ENCODE measurements around the gene GPRIN1.
"Not testable (repeated sequence)": the region's sequence is repeated elsewhere in the genome, so short reads cannot be mapped to it uniquely, and the experiment has no call there.

Gene GPRIN1

DNA sequence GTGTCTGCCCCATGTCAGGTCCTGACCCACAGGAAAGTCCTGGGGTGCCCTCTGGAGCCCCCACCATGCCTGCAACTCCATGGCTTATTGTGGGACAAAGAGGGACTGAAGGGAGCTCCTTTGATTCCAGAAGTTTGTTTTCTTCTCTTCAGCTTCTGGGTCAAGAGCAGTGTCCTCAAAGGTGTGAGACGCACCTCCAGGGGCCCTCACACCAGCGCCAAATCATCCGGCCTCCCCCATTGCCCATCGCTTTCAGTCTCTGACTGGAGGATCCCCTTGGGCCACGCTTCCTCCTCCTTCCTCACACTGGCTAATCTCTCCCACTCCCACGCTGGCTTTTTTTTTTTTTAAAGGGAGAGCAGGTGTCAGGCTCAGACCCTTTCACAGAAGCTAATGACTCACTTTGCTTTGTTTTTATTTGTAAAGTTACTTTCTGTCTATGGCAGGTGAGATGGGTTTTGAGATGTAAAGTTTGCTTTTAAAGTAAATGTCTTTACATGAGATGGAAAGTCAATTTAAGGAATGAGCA lies 44.1 kb downstream of the GPRIN1 start:
- DNase-seq = no peak

DNA sequence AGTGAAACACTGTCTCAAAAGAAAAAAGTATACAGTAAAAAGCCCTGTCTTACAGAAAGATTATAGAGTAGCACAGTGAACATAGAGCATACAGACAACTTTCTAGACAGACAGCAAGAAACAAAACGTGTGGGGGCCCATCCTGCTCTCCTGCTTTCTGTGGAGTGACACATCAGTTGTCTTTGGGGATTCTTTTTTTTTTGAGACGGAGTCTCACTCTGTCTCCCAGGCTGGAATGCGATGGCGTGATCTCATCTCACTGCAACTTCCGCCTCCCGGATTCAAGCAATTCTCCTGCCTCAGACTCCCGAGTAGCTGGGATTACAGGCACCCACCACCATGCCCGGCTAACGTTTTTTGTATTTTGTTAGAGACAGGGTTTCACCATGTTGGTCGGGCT lies 46.0 kb downstream of the GPRIN1 start:
- DNase-seq = no peak

DNA sequence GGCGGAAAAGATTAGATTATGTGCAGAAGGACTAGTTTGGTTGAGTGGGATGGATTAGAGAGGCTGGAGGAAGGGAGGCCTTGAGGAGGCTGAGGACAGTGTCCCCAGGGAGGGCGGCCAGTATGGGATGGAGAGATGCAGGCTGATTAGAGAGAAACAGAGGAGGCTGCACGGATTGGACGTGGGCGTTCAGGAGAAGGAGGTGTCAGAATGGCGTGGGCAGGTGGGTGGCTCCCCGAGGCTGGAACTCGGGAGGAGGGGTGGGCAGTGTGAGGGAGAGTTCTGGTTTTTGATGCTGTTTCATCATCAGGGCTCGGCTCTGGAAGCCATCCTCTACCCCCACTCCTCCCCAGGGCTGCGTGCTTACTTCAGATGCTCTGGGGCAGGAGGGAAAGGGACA lies 47.8 kb downstream of the GPRIN1 start:
- DNase-seq = no peak

DNA sequence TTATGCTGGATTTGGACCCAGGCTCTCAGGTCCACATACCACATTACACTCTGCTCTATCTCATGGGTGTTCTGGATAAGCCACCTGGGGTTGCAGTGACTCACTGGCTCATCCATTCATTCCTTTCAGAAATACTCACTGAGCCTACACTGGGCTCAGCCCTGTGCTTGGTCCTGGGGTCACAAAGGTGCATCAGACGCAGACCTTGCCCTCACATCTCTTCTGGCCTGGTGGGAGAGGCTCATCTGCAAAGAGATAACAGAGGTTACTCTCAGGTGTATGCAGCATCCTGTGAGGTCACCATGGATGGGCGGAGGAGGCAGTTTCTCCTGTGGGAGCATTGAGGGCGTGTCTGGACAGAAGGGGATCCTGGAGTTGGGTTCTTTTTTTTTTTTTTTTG lies 48.7 kb downstream of the GPRIN1 start:
- no peak for DNase-seq

DNA sequence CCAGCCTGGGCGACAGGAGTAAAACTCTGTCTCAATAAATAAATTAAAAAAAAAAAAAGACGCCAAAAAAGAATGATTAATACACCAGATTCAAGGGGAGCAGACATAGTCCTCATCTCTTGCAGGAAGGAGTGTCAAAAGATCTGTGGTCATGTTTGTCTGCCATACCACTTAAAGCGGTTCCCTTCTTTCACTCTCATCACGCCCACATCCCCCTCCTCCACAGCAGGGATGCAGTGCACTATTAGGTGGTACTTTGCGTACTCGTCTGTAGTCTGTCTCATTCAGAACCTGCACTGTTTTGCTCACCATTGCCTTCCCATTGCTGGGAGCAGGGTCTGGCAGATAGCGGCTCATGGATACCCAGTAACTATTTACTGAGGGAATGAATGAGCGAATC lies 49.6 kb downstream of the GPRIN1 start:
- DNase-seq = no peak

DNA sequence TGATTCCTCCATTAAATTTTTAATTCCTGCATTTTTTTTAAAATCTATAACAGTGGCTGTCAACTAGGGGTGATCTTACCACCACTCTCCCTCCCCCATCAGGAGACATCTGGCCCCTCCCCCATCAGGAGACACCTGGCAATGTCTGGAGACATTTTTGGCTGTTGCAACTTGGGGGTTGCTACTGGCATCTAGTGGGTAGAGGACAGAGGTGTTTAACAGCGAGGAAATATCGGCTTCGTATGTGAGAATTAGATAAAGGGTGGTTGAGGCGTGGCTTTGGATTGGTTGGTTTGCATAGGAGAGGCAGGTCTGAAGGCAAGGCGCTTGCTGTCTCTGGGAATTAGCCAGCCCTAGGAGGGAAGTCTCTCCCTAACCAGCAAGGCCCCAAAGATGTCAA lies 50.3 kb downstream of the GPRIN1 start:
- DNase-seq = no peak

DNA sequence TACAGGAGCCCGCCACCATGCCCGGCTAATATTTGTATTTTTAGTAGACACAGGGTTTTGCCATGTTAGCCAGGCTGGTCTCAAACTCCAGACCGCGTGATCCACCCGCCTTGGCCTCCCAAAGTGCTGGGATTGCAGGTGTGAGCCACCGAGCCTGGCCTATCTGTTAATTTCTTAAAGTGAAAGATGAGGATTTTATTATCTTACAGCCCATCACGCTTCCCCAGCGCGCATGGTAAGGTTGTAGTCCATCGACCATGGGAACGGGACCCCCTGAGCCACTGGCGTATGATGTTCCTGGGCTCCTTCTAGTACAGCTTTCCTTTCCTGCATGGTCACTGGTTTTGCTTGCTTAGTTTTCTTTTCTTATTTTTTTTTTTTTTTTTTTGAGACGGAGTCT lies 52.1 kb downstream of the GPRIN1 start:
- DNase-seq = no peak

DNA sequence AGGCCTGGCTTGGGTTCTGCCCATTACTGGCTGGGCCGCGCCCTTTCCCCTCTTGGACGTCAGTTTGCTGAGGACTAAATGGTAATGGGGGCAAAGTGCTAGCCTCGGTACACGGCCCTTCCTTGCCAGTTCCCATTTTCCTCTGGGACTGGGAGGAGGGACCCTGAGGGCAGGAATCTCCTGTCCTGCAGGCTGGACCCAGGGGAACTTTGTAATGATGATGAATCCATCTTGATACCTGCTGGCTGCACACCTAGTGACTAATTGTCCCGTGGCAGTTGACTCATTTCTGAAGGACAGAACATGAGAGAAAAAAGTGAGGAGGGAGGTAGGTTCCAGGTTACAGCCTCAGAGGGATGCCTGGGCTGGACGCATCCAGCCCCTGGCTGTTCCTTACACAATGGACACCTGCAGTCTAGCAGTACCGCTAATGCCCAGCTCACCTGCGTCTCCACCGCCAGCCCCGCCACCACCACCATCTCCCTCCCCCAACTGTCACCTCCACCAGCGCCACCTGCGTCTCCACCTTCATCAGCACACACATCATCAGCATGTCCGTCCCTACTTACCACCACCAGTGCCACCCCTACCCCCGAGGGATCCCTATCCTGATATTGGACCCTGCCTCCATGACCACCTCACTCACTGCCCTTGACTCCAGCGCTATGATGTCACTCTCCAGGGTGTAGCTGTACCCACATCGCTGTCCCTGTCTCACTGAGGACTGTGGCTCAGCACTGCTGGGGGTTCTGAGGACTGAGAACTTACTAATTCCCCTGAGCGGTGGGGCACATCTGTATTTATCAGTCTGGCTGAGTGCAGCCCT lies 56.5 kb downstream of the GPRIN1 start:
- DNase-seq = no peak

DNA sequence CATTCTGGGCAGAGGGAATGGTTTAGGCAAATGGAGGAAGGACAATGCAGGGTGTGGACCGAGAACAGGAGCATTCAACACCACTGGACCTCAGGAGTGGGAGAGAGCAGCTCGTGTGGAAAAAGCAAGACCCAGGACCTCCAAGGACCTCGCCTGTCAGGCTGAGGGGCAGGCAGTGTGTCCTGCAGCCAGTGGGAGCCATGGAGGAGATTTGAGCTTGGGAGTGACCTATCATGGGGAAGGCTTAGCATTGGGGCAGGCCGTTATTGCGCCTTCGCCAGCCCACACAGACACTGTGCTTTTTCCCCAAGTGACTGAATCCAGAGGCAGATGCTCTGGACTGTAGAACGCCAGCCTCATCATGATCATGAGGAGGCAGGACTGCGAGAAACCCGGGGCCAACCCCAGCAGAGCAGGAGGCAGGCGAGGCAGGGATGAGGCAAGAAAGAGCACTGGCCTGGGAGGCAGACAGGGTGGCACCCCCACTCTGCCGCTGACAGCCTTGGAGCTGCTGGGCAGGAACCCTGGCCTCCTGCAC lies 57.6 kb downstream of the GPRIN1 start:
- DNase-seq = no peak

DNA sequence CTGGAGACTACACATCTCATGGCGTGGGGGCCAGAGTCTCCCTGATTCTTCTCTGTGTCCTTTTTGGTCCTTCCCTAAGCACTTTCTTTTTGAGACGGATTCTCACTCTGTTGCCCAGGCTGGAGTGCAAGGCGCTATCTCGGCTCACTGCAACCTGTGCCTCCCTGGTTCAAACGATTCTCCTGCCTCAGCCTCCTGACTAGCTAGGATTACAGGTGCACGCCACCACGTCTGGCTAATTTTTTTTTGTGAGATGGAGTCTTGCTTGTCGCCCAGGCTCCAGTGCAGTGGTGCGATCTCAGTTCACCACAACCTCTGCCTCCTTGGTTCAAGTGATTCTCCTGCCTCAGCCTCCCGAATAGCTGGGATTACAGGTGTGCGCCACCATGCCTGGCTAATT lies 59.0 kb downstream of the GPRIN1 start:
- DNase-seq = not testable (repeated sequence)

DNA sequence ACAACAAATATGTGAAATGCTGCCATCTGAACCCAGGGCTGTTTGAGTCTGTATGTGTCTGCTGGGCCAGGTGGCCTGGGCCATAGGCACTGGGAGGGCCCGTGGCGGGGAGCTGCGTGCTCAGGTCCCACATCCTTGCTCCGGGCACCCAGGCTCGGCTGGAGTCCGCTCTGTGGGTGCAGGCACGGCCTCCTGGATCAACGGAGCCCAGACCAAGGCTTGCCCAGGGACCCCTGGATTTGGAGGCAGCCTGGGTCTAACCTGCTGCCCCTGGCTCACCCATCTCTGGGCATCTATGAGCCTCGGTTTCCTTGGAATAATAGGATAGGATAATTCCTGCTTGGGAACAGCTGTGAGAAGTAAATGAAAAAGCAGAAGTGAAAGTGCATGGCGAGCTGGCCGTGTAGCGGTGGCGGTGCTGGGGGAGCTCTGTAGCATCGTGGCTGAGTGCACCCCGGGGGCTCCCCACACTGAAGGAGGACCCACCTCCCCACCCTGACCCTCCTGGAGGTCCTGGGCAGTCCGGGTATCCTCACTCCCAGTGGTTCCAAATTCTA lies 59.6 kb downstream of the GPRIN1 start:
- DNase-seq = no peak

DNA sequence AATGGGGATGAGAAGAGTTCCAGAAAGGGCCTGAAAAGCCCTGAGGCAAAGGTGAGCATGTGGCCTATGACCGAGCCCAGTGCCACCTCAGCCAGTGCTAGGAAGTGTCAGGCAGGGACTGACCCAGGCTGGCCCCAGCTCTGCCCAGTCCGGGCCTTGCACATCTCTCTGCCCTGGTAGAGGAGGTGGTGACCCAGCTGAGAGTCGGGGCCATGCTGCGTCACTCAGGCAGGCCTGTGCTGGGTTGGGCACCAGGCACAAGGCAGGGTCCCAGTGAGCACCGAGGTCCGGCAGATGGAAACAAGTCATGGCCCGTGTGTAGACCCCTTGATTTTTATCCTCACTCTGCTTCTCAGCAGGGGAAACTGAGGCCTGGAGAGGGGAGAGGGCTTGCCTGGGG lies 60.1 kb downstream of the GPRIN1 start:
- no peak for DNase-seq

DNA sequence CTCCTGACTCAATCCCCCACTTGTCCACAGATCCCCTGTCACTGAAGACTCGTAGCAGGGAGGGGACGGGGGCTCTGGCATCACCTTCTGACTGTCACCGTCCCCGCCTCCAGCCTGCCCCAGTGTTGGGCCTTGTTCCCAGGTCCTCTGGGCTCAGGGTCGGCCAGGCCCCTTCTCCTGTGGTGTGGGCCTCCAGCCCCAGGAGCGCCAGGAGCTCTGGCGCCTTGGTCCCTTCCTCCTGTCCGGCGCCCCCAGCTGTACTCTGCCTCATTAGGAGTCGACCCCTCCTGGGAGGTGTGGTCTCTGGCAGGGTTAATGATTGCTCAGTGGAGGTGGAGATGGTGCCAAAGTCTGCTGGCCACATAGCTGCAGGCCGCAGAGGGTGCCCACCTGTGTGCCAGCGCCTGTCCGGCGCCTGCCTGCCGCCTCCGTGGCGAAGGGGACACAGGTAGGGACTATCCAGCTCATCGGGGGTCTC lies 61.0 kb downstream of the GPRIN1 start, which contains the start of gene CDHR2:
CDHR2 (plus strand) TSS at position 376 of the 478 bp plus-strand sequence. CDS start 16,011 bp downstream, outside the sequence.
- DNase-seq = no peak

DNA sequence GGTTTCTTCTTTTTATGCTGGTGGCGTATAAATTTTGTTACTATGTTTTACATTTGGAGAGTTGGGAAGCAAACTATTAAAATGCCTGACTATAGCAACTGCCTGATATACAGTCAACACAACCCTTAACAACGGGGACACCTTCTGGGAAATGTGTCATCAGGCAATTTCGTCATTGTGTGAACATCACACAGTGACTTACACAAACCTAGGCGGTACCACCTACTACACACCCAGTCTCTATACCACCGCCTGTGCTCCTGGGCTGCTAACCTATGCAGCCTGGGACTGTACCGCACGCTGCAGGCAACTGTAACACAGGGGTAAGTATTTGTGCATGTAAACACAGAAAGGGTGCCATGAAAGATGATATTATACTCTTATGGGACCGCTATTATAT lies 62.2 kb downstream of the GPRIN1 start:
- DNase-seq = no peak
